ENCODE data around the gene METAP1D.

The METAP1D gene

DNA sequence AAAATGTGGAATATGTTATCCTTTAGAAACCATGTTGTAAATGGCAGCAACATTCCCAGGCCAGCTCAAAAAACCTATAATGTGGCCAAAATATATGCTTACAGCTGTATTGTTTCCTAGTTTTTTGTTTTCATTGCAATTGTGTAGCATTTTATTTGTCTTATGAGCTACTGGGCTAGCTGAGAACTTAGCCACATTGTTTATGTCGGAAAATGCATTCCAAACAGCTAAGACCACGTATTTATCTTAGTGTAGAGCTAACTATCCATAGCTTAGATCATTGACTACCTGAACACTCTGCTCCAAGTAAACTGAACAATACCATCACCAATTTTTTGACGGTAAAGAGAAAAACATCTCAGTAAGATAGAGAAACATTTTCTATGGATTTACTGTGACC, 38.4 kb downstream of the METAP1D start:
- TF ChIP-seq EZH2 (IDR thresholded peaks at IDR 0.05), result no peak
- no peak for TF ChIP-seq FOXP2 (optimal IDR thresholded peaks at IDR 0.05; ENCODE audit: control extremely low read depth, extremely low read length, insufficient read depth)
- TF ChIP-seq POLR2AphosphoS5 (IDR thresholded peaks at IDR 0.05; ENCODE audit: borderline replicate concordance, low read depth, low read length), result no peak
- Histone ChIP-seq H3K9ac (ENCODE audit: insufficient read length) (no peak overlapping the region), H3K36me3 (ENCODE audit: insufficient read depth, low read length) (no peaks in the 10 kb centered on the region), H3K9me3 (ENCODE audit: low read depth, low read length) (no peaks in the 10 kb centered on the region), H3K4me3 (peak overlapping the region; percentile 62), H3K27ac (peak overlapping the region; percentile 70)
- no peak for DNase-seq (ENCODE audit: low read depth, low spot score)

GRCh38 chr2:172038604-172039003, 38.9 kb downstream of the METAP1D start:
- Histone ChIP-seq H3K27ac (peak overlapping the region; percentile 73), H3K9me3 (ENCODE audit: low read depth, low read length) (no peaks in the 10 kb centered on the region), H3K9ac (ENCODE audit: insufficient read length) (no peak overlapping the region), H3K4me3 (peak overlapping the region; percentile 62), H3K36me3 (ENCODE audit: insufficient read depth, low read length) (no peaks in the 10 kb centered on the region)
- TF ChIP-seq EZH2 (IDR thresholded peaks at IDR 0.05), result no peak
- TF ChIP-seq POLR2AphosphoS5 (IDR thresholded peaks at IDR 0.05; ENCODE audit: borderline replicate concordance, low read depth, low read length), result peak; percentile 81; the same call in 1 of the 2 replicates
- peak; percentile 26 for TF ChIP-seq FOXP2 (optimal IDR thresholded peaks at IDR 0.05; ENCODE audit: control extremely low read depth, extremely low read length, insufficient read depth)
- DNase-seq (ENCODE audit: low read depth, low spot score), result peak; percentile 97

- no peak overlapping the region for H3K9ac ChIP-seq (ENCODE audit: insufficient read length)
- no peak for DNase-seq (ENCODE audit: low read depth, low spot score)
- TF ChIP-seq EZH2 (IDR thresholded peaks at IDR 0.05), result no peak
- no peak for TF ChIP-seq FOXP2 (optimal IDR thresholded peaks at IDR 0.05; ENCODE audit: control extremely low read depth, extremely low read length, insufficient read depth)
- TF ChIP-seq POLR2AphosphoS5 (IDR thresholded peaks at IDR 0.05; ENCODE audit: borderline replicate concordance, low read depth, low read length), result no peak; the same call in 1 of the 2 replicates
- H3K9me3 ChIP-seq (ENCODE audit: low read depth, low read length), result no peaks in the 10 kb centered on the region
- no peaks in the 10 kb centered on the region for H3K36me3 ChIP-seq (ENCODE audit: insufficient read depth, low read length)
- peak overlapping the region; percentile 73 for H3K27ac ChIP-seq
- peak overlapping the region; percentile 62 for H3K4me3 ChIP-seq
Observed at GRCh38 chr2:172039011-172039704, 39.4 kb downstream of the METAP1D start.

GRCh38 chr2:172040311-172040710, 40.6 kb downstream of the METAP1D start:
- DNase-seq (ENCODE audit: low read depth, low spot score), result peak; percentile 97
- Histone ChIP-seq H3K36me3 (ENCODE audit: insufficient read depth, low read length) (no peaks in the 10 kb centered on the region), H3K4me3 (peak overlapping the region; percentile 29), H3K27ac (peak overlapping the region; percentile 17), H3K9ac (ENCODE audit: insufficient read length) (no peak overlapping the region), H3K9me3 (ENCODE audit: low read depth, low read length) (no peaks in the 10 kb centered on the region)
- TF ChIP-seq FOXP2 (optimal IDR thresholded peaks at IDR 0.05; ENCODE audit: control extremely low read depth, extremely low read length, insufficient read depth) (peak; percentile 83), POLR2AphosphoS5 (IDR thresholded peaks at IDR 0.05; ENCODE audit: borderline replicate concordance, low read depth, low read length) (peak; percentile 62; the same call in 1 of the 2 replicates), EZH2 (IDR thresholded peaks at IDR 0.05) (no peak)

DNA sequence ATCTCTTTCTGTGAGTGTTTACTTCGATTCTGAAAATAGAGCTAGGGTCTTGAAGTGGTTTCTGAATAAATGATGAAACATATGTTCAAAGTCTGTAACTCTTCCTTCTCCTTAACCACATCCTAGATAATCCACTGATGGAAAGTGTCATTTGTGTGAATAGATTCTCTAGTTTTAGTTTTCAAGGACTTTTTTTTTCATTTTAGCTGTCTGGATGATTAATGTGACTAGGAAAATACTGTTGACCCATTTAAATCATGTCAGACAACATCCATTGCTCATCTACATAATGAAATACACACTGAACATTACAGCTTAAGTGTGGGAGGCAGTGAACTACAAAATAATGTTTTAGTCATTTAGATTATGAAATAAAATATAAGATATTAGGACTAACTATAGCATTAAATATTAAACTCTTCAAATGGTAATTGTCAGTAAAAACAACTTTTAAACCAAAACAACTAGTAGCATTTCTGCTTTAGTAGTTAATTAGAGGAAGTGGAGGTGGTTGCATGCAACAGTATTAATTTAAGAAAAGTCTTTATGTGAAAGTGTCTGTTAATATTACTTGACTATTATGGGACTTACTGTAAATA, 46.4 kb downstream of the METAP1D start:
- no peak for TF ChIP-seq FOXP2 (optimal IDR thresholded peaks at IDR 0.05; ENCODE audit: control extremely low read depth, extremely low read length, insufficient read depth)
- no peak for TF ChIP-seq EZH2 (IDR thresholded peaks at IDR 0.05)
- no peak for TF ChIP-seq POLR2AphosphoS5 (IDR thresholded peaks at IDR 0.05; ENCODE audit: borderline replicate concordance, low read depth, low read length)
- no peak overlapping the region for H3K4me3 ChIP-seq
- 0 out of 2 replicates have a peak overlapping the region, but pooled peaks have one; percentile 49 for H3K27ac ChIP-seq
- no peaks in the 10 kb centered on the region for H3K36me3 ChIP-seq (ENCODE audit: insufficient read depth, low read length)
- DNase-seq (ENCODE audit: low read depth, low spot score), result no peak
- H3K9ac ChIP-seq (ENCODE audit: insufficient read length), result no peak overlapping the region
- H3K9me3 ChIP-seq (ENCODE audit: low read depth, low read length), result no peaks in the 10 kb centered on the region

GRCh38 chr2:172046866-172047565, 47.3 kb downstream of the METAP1D start:
- DNase-seq (ENCODE audit: low read depth, low spot score), result no peak
- TF ChIP-seq FOXP2 (optimal IDR thresholded peaks at IDR 0.05; ENCODE audit: control extremely low read depth, extremely low read length, insufficient read depth) (no peak), EZH2 (IDR thresholded peaks at IDR 0.05) (no peak), POLR2AphosphoS5 (IDR thresholded peaks at IDR 0.05; ENCODE audit: borderline replicate concordance, low read depth, low read length) (no peak)
- Histone ChIP-seq H3K9ac (ENCODE audit: insufficient read length) (no peak overlapping the region), H3K36me3 (ENCODE audit: insufficient read depth, low read length) (no peaks in the 10 kb centered on the region), H3K4me3 (no peak overlapping the region), H3K27ac (no peak overlapping the region), H3K9me3 (ENCODE audit: low read depth, low read length) (no peaks in the 10 kb centered on the region)

GRCh38 chr2:172047566-172048507, 48.1 kb downstream of the METAP1D start:
- H3K9ac ChIP-seq (ENCODE audit: insufficient read length), result no peak overlapping the region
- H3K36me3 ChIP-seq (ENCODE audit: insufficient read depth, low read length), result no peaks in the 10 kb centered on the region
- H3K27ac ChIP-seq, result no peak overlapping the region
- TF ChIP-seq POLR2AphosphoS5 (IDR thresholded peaks at IDR 0.05; ENCODE audit: borderline replicate concordance, low read depth, low read length) (no peak), FOXP2 (optimal IDR thresholded peaks at IDR 0.05; ENCODE audit: control extremely low read depth, extremely low read length, insufficient read depth) (no peak), EZH2 (IDR thresholded peaks at IDR 0.05) (no peak)
- DNase-seq (ENCODE audit: low read depth, low spot score), result no peak
- H3K9me3 ChIP-seq (ENCODE audit: low read depth, low read length), result no peaks in the 10 kb centered on the region
- no peak overlapping the region for H3K4me3 ChIP-seq

Measured in SK-N-MC (cell line).